Measurements from ENCODE around the gene GRPEL2. TPM values are rescaled to one million over a fixed set of nuclear protein-coding genes. Genes with fewer than 3 reads are reported as not detected.
A peak's percentile ranks its signal among the peaks of the same experiment; 100 is the strongest.

GRPEL2 gene
- total and polyA plus RNA-seq, 2 experiments from 2014 or later: 20.2 to 62.2 TPM

- H4K20me1 ChIP-seq (replicated peaks; ENCODE audit: insufficient read depth): no peaks in the 10 kb centered on the region
- H3K27ac Mint-ChIP-seq: no peak overlapping the region
- H2AFZ ChIP-seq: no peak overlapping the region
- TF ChIP-seq EZH2phosphoT487 (IDR thresholded peaks at IDR 0.05; ENCODE audit: unreplicated experiment) (no peak), ZNF331 (CRISPR knock-in tag; IDR thresholded peaks at IDR 0.05; ENCODE audit: low read depth) (no peak), CTCF (conservative IDR thresholded peaks at IDR 0.05; ENCODE audit: low read depth in 2 of 2) (peak; percentile 87 to 99)
- no peaks in the 10 kb centered on the region for H3K36me3 ChIP-seq (ENCODE audit: insufficient read depth)
- H3K27ac ChIP-seq (ENCODE audit: low read depth): no peak overlapping the region
- peaks cover 13% of the 10 kb centered on the region for H3K4me1 Mint-ChIP-seq
- ATAC-seq (peak; percentile 96), DNase-seq (ENCODE audit: low spot score) (peak; percentile 89)
- no peak overlapping the region for H3K4me2 ChIP-seq
- H3K79me2 ChIP-seq (replicated peaks; ENCODE audit: insufficient read depth): no peaks in the 10 kb centered on the region
- peaks cover 7% of the 10 kb centered on the region for H3K27me3 Mint-ChIP-seq (ENCODE audit: insufficient read depth, low read depth, poor library complexity)
- H3K9me2 ChIP-seq (ENCODE audit: insufficient read depth): no peaks in the 10 kb centered on the region
- no peaks in the 10 kb centered on the region for H3F3A ChIP-seq (replicated peaks; ENCODE audit: low read depth)
- H3K36me3 Mint-ChIP-seq (ENCODE audit: low read depth): no peaks in the 10 kb centered on the region; the same call in 2 of the 3 replicates
- no peaks in the 10 kb centered on the region for H3K27me3 ChIP-seq (ENCODE audit: insufficient read depth)
- no peaks in the 10 kb centered on the region for H3K4me1 ChIP-seq (ENCODE audit: insufficient read depth)
- H3K9me3 Mint-ChIP-seq: no peaks in the 10 kb centered on the region
- H3K4me3 Mint-ChIP-seq: no peak overlapping the region
- no peak overlapping the region for H3K4me3 ChIP-seq
Measured at GRCh38 chr5:149381986-149382338, 36.7 kb downstream of the GRPEL2 start.

- peaks cover 13% of the 10 kb centered on the region for H3K4me1 Mint-ChIP-seq
- Histone ChIP-seq H3K79me2 (replicated peaks; ENCODE audit: insufficient read depth) (no peaks in the 10 kb centered on the region), H3K27me3 (ENCODE audit: insufficient read depth) (no peaks in the 10 kb centered on the region), H3K4me3 (no peak overlapping the region), H3K36me3 (ENCODE audit: insufficient read depth) (no peaks in the 10 kb centered on the region), H3K4me2 (no peak overlapping the region), H4K20me1 (replicated peaks; ENCODE audit: insufficient read depth) (no peaks in the 10 kb centered on the region), H3K4me1 (ENCODE audit: insufficient read depth) (no peaks in the 10 kb centered on the region), H3K9me2 (ENCODE audit: insufficient read depth) (no peaks in the 10 kb centered on the region), H3F3A (replicated peaks; ENCODE audit: low read depth) (no peaks in the 10 kb centered on the region), H3K27ac (ENCODE audit: low read depth) (no peak overlapping the region), H2AFZ (no peak overlapping the region)
- no peak overlapping the region for H3K4me3 Mint-ChIP-seq
- H3K27me3 Mint-ChIP-seq (ENCODE audit: insufficient read depth, low read depth, poor library complexity): peaks cover 7% of the 10 kb centered on the region
- DNase-seq (ENCODE audit: low spot score) (no peak), ATAC-seq (no peak)
- H3K9me3 Mint-ChIP-seq: no peaks in the 10 kb centered on the region
- no peak overlapping the region for H3K27ac Mint-ChIP-seq
- no peaks in the 10 kb centered on the region for H3K36me3 Mint-ChIP-seq (ENCODE audit: low read depth)
- TF ChIP-seq EZH2phosphoT487 (IDR thresholded peaks at IDR 0.05; ENCODE audit: unreplicated experiment) (no peak), NANOG (IDR thresholded peaks at IDR 0.05; ENCODE audit: borderline replicate concordance) (no peak), CREB1 (CRISPR knock-in tag; IDR thresholded peaks at IDR 0.05; ENCODE audit: low read depth) (no peak), JUNB (IDR thresholded peaks at IDR 0.05; ENCODE audit: unreplicated experiment) (no peak), STAT1 (IDR thresholded peaks at IDR 0.05; ENCODE audit: unreplicated experiment) (no peak), ZNF331 (CRISPR knock-in tag; IDR thresholded peaks at IDR 0.05; ENCODE audit: low read depth) (no peak), ETS1 (IDR thresholded peaks at IDR 0.05) (no peak), POLR2AphosphoS5 (IDR thresholded peaks at IDR 0.05; ENCODE audit: low read depth) (no peak), ZNF462 (CRISPR knock-in tag; IDR thresholded peaks at IDR 0.05) (no peak)
Measured at GRCh38 chr5:149382517-149383220, 37.4 kb downstream of the GRPEL2 start.
